UCSD-AML1 (cell line): ENCODE measurements around the gene KIRREL3.
A peak's percentile ranks its signal among the peaks of the same experiment; 100 is the strongest.

Source experiments
- DNase-seq: peaks from one replicate; lab custom pipeline; 2025; ENCODE audit not compliant: unreplicated experiment; lab: John Stamatoyannopoulos, UW

KIRREL3 gene

GRCh38 chr11:126607374-126607773, 393.2 kb downstream of the KIRREL3 start:
- DNase-seq, result peak; percentile 35

- no peak for DNase-seq
Observed at GRCh38 chr11:126606484-126606883, 394.1 kb downstream of the KIRREL3 start.

GRCh38 chr11:126604461-126604860, 396.1 kb downstream of the KIRREL3 start:
- DNase-seq, result no peak

- no peak for DNase-seq
Observed at GRCh38 chr11:126603486-126603885, 397.1 kb downstream of the KIRREL3 start.

GRCh38 chr11:126602993-126603392, 397.6 kb downstream of the KIRREL3 start:
- DNase-seq, result no peak

- no peak for DNase-seq
Observed at GRCh38 chr11:126602349-126602940, 398.1 kb downstream of the KIRREL3 start.

GRCh38 chr11:126601550-126602215, 398.9 kb downstream of the KIRREL3 start:
- DNase-seq, result no peak

- DNase-seq, result no peak
Observed at GRCh38 chr11:126601136-126601535, 399.4 kb downstream of the KIRREL3 start.

GRCh38 chr11:126599217-126599897, 401.2 kb downstream of the KIRREL3 start:
- no peak for DNase-seq

- DNase-seq, result no peak
Observed at GRCh38 chr11:126598344-126599216, 402.0 kb downstream of the KIRREL3 start.

- DNase-seq, result no peak
Observed at GRCh38 chr11:126597041-126597440, 403.5 kb downstream of the KIRREL3 start.

- no peak for DNase-seq
Observed at GRCh38 chr11:126596474-126596873, 404.1 kb downstream of the KIRREL3 start.

- no peak for DNase-seq
Observed at GRCh38 chr11:126595560-126595959, 405.0 kb downstream of the KIRREL3 start.

GRCh38 chr11:126594921-126595367, 405.6 kb downstream of the KIRREL3 start:
- no peak for DNase-seq

- no peak for DNase-seq
Observed at GRCh38 chr11:126592496-126593410, 407.8 kb downstream of the KIRREL3 start.

- no peak for DNase-seq
Observed at GRCh38 chr11:126591966-126592489, 408.5 kb downstream of the KIRREL3 start.

- no peak for DNase-seq
Observed at GRCh38 chr11:126589492-126589803, 411.1 kb downstream of the KIRREL3 start.

GRCh38 chr11:126588630-126589491, 411.7 kb downstream of the KIRREL3 start:
- DNase-seq, result no peak

GRCh38 chr11:126587541-126587940, 413.0 kb downstream of the KIRREL3 start:
- DNase-seq, result no peak
